HEK293 (cell line): ENCODE data around the gene TTC7B.

ENCODE experiments used
- CTCF ChIA-PET: fragments of 350-600 bp; formaldehyde crosslinking; extraction: SDS; loops from one replicate; lab custom pipeline; 2021; ENCODE audit warnings: antibody characterized with exemption; lab: Yijun Ruan, JAX
- POLR2A ChIA-PET: fragments of 300-600 bp; formaldehyde crosslinking; extraction: SDS; loops from one replicate; lab custom pipeline; 2020; ENCODE audit warnings: antibody characterized with exemption, inconsistent platforms; lab: Yijun Ruan, JAX
- H3K27ac ChIP-seq: fragments of 200-500 bp; sonication (Bioruptor generic); 2 replicates; pipeline ENCODE4 v1.5.1; 2014; ENCODE audit warnings: low read depth, low read length, control low read depth, inconsistent platforms; ENCODE audit errors: extremely low read depth
- H3K36me3 ChIP-seq, 2 experiments: fragments of 200-500 bp in 1 of 2; sonication (Bioruptor generic) in 1 of 2; 1 replicate in 1 of 2; 2 replicates in 1 of 2; pipeline ENCODE4 v1.5.1; 2014 to 2017; ENCODE audit warnings: inconsistent platforms in 2 of 2, low read length in 2 of 2; ENCODE audit not compliant: control insufficient read depth in 2 of 2, insufficient read depth in 1 of 2
- H3K4me1 ChIP-seq: fragments of 200-500 bp; sonication (Bioruptor generic); 2 replicates; pipeline ENCODE4 v1.5.1; 2014; ENCODE audit warnings: mild to moderate bottlenecking, low read length, inconsistent platforms; ENCODE audit not compliant: control insufficient read depth, insufficient read depth
- H3K4me3 ChIP-seq: 2 replicates; pipeline ENCODE4 v1.5.1; 2011; ENCODE audit warnings: low read depth, mild to moderate bottlenecking, control low read depth, low read length, moderate library complexity
- H3K9me3 ChIP-seq: fragments of 200-500 bp; sonication (Bioruptor generic); 2 replicates; pipeline ENCODE4 v1.5.1; 2014; ENCODE audit warnings: low read depth, low read length, inconsistent platforms; ENCODE audit not compliant: control insufficient read depth, insufficient read depth
- GLIS2 ChIP-seq: fragments of 450-650 bp; formaldehyde crosslinking; IDR thresholded peaks from 2 replicates; pipeline ENCODE4 v1.5.1; 2016; ENCODE audit warnings: missing biosample characterization, missing genetic modification characterization
- HIC1 ChIP-seq: fragments of 450-650 bp; formaldehyde crosslinking; IDR thresholded peaks from 2 replicates; pipeline ENCODE4 v1.5.1; 2016; ENCODE audit warnings: missing biosample characterization, missing genetic modification characterization
- KLF7 ChIP-seq: fragments of 450-650 bp; formaldehyde crosslinking; IDR thresholded peaks from 2 replicates; pipeline ENCODE4 v1.5.1; 2016; ENCODE audit warnings: missing biosample characterization, missing genetic modification characterization, borderline replicate concordance
- OVOL3 ChIP-seq: fragments of 450-650 bp; formaldehyde crosslinking; IDR thresholded peaks from 2 replicates; pipeline ENCODE4 v1.5.1; 2016; ENCODE audit warnings: missing biosample characterization, missing genetic modification characterization
- PRDM6 ChIP-seq: fragments of 450-650 bp; formaldehyde crosslinking; IDR thresholded peaks from 2 replicates; pipeline ENCODE4 v1.5.1; 2017; ENCODE audit warnings: missing biosample characterization, missing genetic modification characterization
- ZBTB7A ChIP-seq: fragments of 450-650 bp; formaldehyde crosslinking; IDR thresholded peaks from 2 replicates; pipeline ENCODE4 v1.5.1; 2016; ENCODE audit warnings: low read depth, missing biosample characterization, missing genetic modification characterization
- ZEB2 ChIP-seq: fragments of 450-650 bp; formaldehyde crosslinking; IDR thresholded peaks from 2 replicates; pipeline ENCODE4 v1.5.1; 2016; ENCODE audit warnings: missing biosample characterization, missing genetic modification characterization
- ZNF2 ChIP-seq: fragments of 450-650 bp; formaldehyde crosslinking; IDR thresholded peaks from 2 replicates; pipeline ENCODE4 v1.5.1; 2016; ENCODE audit warnings: missing biosample characterization, missing genetic modification characterization
- ZNF335 ChIP-seq: fragments of 450-650 bp; formaldehyde crosslinking; conservative IDR thresholded peaks from 2 replicates; pipeline ENCODE4 v1.5.1; 2016; ENCODE audit warnings: missing biosample characterization, missing genetic modification characterization
- ZNF37A ChIP-seq: fragments of 450-650 bp; IDR thresholded peaks from 2 replicates; pipeline ENCODE4 v1.5.1; 2018; ENCODE audit warnings: missing biosample characterization, missing genetic modification characterization
- ZNF391 ChIP-seq: fragments of 450-650 bp; formaldehyde crosslinking; IDR thresholded peaks from 2 replicates; pipeline ENCODE4 v1.5.1; 2016; ENCODE audit warnings: low read depth, missing biosample characterization, missing genetic modification characterization, borderline replicate concordance
- ZNF433 ChIP-seq: fragments of 450-650 bp; formaldehyde crosslinking; IDR thresholded peaks from 2 replicates; pipeline ENCODE4 v1.5.1; 2016; ENCODE audit warnings: missing biosample characterization, missing genetic modification characterization, low read depth
- ZNF449 ChIP-seq: fragments of 450-650 bp; formaldehyde crosslinking; IDR thresholded peaks from 2 replicates; pipeline ENCODE4 v1.5.1; 2017; ENCODE audit warnings: missing biosample characterization, mild to moderate bottlenecking, missing genetic modification characterization, moderate library complexity
- ZNF518A ChIP-seq: fragments of 450-650 bp; formaldehyde crosslinking; conservative IDR thresholded peaks from 2 replicates; pipeline ENCODE4 v1.5.1; 2016; ENCODE audit warnings: low read depth, missing biosample characterization, missing genetic modification characterization
- ZNF544 ChIP-seq: fragments of 450-650 bp; formaldehyde crosslinking; IDR thresholded peaks from 2 replicates; pipeline ENCODE4 v1.5.0; 2017; ENCODE audit warnings: missing biosample characterization, missing genetic modification characterization
- ZNF548 ChIP-seq: fragments of 450-650 bp; formaldehyde crosslinking; IDR thresholded peaks from 2 replicates; pipeline ENCODE4 v1.5.1; 2016; ENCODE audit warnings: missing biosample characterization, missing genetic modification characterization
- ZNF549 ChIP-seq: fragments of 450-650 bp; IDR thresholded peaks from 2 replicates; pipeline ENCODE4 v1.5.1; 2018; ENCODE audit warnings: missing biosample characterization, missing genetic modification characterization, mild to moderate bottlenecking, inconsistent platforms, moderate library complexity
- ZNF639 ChIP-seq: fragments of 450-650 bp; formaldehyde crosslinking; IDR thresholded peaks from 2 replicates; pipeline ENCODE4 v1.5.1; 2016; ENCODE audit warnings: missing biosample characterization, missing genetic modification characterization
- ZNF843 ChIP-seq: fragments of 450-650 bp; formaldehyde crosslinking; IDR thresholded peaks from 2 replicates; pipeline ENCODE4 v1.5.1; 2016; ENCODE audit warnings: missing biosample characterization, missing genetic modification characterization

Gene TTC7B

GRCh38 chr14:90539996-90540395 is 276.2 kb downstream of the TTC7B start:
- Histone ChIP-seq H3K27ac (no peak overlapping the region), H3K9me3 (no peaks in the 10 kb centered on the region), H3K4me3 (no peak overlapping the region), H3K36me3 (peaks cover 0 to 11% of the 10 kb centered on the region in 2 experiments; a peak in 1 of 3 replicates), H3K4me1 (no peaks in the 10 kb centered on the region)
- no peak for TF ChIP-seq ZNF843 (tag by site-specific recombination)
- no peak for TF ChIP-seq ZNF335 (tag by site-specific recombination)
- no peak for TF ChIP-seq ZEB2 (tag by site-specific recombination)
- no peak for TF ChIP-seq ZNF518A (tag by site-specific recombination)
- no peak for TF ChIP-seq ZNF2 (tag by site-specific recombination)
- no peak for TF ChIP-seq OVOL3
- TF ChIP-seq ZNF544 = no peak
- no peak for TF ChIP-seq PRDM6 (tag by site-specific recombination)
- no peak for TF ChIP-seq ZNF639 (tag by site-specific recombination)
- TF ChIP-seq HIC1 (tag by site-specific recombination) = no peak
- no peak for TF ChIP-seq ZNF449 (tag by site-specific recombination)
- CTCF ChIA-PET = no interaction called here
- POLR2A ChIA-PET = no interaction called here

GRCh38 chr14:90539496-90539775 is 276.8 kb downstream of the TTC7B start:
- no peak overlapping the region for H3K27ac ChIP-seq
- CTCF ChIA-PET = no interaction called here
- TF ChIP-seq ZBTB7A (no peak), KLF7 (no peak), GLIS2 (tag by site-specific recombination) (no peak), ZNF37A (tag by site-specific recombination) (no peak), ZNF433 (tag by site-specific recombination) (no peak), ZNF391 (no peak), ZNF549 (tag by site-specific recombination) (no peak), ZNF548 (no peak)
- TF ChIP-seq, all 188 proteins: peak for 0
- Histone ChIP-seq H3K4me1 (no peaks in the 10 kb centered on the region), H3K36me3 (peaks cover 0 to 11% of the 10 kb centered on the region in 2 experiments; a peak in 1 of 3 replicates), H3K4me3 (no peak overlapping the region), H3K9me3 (no peaks in the 10 kb centered on the region)
- POLR2A ChIA-PET = no interaction called here
